Measurements from ENCODE around the gene HTRA3.

The HTRA3 gene

DNA sequence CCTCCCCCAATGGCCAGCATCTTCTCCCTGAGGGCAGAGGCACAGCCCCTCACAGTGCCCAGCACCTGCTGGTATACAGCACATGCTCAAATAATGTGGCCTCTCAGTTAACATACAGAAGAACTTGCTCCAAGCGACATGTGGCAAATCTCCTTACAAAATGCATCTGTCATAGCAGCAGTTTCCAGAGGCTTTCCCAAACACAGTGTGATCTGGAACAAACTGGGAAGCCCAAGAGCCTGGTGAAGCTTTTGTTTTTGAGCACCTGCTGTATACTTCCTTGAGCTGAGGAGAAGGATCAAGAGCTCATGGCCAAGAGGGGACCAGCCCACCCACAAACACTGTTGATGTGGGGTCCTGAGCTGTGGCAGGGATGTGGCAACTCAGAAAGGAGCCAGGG is 34.8 kb upstream of the HTRA3 start:
- no peak for DNase-seq (ENCODE audit: low read depth in 3 of 3)

DNA sequence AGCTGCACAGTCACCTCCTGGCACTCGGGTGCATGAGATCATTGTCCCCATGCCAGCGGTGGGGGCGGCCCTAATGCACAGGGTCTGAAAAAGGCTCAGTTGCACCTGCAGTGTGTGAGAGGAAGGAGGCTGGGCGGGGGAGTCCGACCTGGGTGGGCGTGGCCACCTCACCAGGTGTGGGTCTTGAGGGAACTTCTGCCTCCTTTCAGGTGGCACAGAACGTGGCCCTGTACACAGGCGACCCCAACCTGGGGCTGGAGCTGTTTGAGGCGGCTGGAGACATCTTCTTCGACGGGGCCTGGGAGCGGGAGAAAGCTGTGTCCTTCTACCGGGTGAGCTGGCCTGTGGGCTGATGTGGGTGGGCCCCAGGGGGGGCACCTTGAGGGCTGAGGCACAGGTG is 34.3 kb upstream of the HTRA3 start:
- no peak for DNase-seq (ENCODE audit: low read depth in 3 of 3)

- no peak for DNase-seq (ENCODE audit: low read depth in 3 of 3)
Observed at GRCh38 chr4:8235686-8236085, 33.9 kb upstream of the HTRA3 start.

DNA sequence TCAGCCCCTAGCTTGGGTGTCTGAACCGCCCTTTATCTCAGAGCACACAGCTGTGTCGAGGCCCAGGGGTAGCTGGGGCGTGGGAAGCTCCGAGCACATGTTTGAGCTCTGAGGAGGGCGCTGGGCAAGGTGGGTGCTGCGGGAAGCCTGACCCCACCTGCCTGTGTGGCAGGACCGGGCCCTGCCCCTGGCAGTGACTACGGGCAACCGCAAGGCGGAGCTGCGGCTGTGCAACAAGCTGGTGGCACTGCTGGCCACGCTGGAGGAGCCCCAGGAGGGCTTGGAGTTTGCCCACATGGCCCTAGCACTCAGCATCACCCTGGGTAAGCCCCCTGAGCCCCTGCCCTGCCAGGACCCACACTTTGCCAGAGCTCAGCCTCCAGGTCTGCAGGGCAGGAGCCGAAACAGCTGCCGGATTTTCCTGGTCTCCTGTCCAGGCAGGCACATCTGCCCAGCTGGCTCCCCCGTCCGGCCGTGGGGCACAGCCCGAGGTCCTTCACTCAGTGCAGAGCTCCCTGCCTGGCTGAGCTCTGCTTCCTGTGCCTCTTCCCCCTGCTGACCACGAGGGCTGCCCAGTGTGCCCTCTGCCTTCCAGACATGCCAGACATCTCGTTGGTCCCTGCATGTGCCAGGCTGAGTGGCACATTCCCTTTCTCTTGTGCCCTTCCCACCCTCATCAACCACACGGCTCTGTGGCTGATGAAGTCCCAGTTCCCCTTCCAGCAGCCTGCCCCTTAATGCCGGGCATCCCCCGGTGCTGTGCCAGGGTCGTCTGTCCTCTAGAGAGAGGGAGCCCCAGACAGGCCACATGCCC is 33.2 kb upstream of the HTRA3 start:
- DNase-seq (ENCODE audit: low read depth in 3 of 3): no peak

GRCh38 chr4:8236920-8237195 is 32.7 kb upstream of the HTRA3 start:
- no peak for DNase-seq (ENCODE audit: low read depth in 3 of 3)

DNA sequence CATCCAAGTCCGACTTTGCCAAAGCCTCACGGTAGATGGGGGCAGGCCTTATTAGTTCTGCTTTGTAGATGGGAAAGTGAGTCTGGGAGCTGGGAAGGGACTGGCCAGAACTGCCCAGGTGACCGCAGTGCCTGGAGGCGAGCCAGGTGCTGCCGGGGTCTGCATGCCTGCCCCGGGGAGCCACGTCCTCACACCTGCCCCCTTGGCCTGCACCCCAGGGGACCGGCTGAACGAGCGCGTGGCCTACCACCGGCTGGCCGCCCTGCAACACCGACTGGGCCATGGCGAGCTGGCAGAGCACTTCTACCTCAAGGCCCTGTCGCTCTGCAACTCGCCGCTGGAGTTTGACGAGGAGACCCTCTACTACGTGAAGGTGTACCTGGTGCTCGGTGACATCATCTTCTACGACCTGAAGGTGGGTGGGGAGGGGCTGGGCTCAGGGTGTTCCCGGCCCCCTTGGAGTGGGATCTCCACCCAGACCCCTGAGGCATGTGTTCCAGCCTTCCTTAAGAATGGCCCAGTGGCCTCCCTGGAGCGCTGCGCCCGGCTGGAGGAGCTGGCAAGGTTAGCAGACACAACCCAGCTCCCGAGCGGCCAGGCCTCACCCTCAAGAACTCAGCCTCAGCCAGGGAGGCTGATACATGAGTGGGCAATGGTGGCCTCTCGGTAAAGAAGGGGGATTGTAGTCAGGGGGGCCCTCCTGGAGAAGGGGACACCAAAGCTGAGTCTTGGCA is 32.1 kb upstream of the HTRA3 start:
- DNase-seq (ENCODE audit: low read depth in 3 of 3): no peak

- DNase-seq (ENCODE audit: low read depth in 3 of 3): no peak
Observed at GRCh38 chr4:8238036-8238511, 31.5 kb upstream of the HTRA3 start.

DNA sequence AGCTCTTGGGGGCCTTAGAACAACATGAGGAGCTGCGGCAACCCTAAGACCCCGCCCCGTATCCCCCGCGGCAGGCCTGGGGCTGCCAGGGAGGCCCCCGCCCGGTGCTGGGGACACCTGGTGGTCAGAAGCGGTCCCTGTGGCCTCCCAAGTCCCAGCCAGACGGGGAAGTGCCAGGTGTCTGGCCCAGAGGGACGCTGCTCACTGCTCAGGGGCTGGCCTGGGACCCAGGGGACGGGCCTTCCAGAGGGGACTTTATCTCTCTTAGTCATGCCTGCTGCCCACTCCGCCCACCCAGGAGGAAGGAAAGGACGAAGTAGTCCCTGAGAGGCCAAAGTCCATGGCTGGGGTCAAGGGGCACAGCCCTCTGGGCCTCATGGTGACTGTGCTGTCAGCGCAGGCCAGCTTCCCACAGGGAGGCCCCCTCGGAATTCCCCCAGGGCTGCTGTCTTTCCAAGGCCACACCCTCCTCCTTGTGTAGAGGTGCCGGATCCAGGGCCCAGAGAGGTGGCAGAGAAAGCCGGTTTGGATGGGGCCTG is 31.0 kb upstream of the HTRA3 start:
- DNase-seq (ENCODE audit: low read depth in 3 of 3): no peak

- DNase-seq (ENCODE audit: low read depth in 3 of 3): no peak
Observed at GRCh38 chr4:8239226-8239625, 30.3 kb upstream of the HTRA3 start.

GRCh38 chr4:8239661-8240060 is 29.9 kb upstream of the HTRA3 start:
- DNase-seq (ENCODE audit: low read depth in 3 of 3): no peak

- DNase-seq (ENCODE audit: low read depth in 3 of 3): no peak
Observed at GRCh38 chr4:8240211-8241041, 29.1 kb upstream of the HTRA3 start.

- no peak for DNase-seq (ENCODE audit: low read depth in 3 of 3)
Observed at GRCh38 chr4:8241211-8241779, 28.3 kb upstream of the HTRA3 start.

DNA sequence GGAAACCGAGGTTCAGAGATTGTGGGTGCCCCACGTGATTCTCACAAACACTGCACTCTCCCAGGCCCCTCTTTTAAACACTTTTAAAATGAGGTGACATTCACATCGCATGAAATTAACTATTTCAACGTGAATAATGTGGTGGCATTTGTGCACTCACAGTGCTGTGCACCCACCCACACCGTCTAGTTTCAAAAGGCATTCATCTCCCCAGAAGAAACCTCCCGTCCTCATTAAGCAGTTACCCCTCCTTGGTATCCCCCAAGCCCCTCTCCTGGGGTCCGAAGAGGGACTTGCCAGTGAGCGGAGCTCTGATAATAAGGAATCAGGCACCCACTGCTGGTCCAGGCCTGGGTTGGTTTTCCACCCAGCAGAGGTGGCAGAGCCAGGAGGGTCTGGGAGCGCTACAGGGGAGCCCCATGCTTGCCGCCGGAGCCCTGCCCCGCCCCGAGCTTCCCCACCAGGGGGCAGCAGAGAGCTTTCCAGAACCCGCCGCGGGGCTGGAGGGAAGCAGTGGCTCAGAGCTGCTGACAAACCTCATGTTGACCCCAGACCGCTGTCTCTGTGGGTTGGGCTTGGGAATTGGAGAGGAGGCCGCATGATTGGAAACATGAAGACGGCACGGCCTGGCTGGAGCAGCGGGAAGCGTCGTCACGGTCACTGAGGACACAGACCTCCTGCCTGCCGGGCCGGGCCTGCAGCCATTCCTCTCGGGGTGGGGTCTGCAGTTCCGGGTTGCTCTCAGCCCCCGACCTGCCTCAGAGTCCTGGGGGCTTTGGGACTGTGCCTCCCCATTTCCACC is 27.5 kb upstream of the HTRA3 start:
- peak; percentile 65 to 77 (median 71) for DNase-seq (ENCODE audit: low read depth in 3 of 3)

GRCh38 chr4:8242782-8243560 is 26.6 kb upstream of the HTRA3 start:
- DNase-seq (ENCODE audit: low read depth in 3 of 3): no peak

DNA sequence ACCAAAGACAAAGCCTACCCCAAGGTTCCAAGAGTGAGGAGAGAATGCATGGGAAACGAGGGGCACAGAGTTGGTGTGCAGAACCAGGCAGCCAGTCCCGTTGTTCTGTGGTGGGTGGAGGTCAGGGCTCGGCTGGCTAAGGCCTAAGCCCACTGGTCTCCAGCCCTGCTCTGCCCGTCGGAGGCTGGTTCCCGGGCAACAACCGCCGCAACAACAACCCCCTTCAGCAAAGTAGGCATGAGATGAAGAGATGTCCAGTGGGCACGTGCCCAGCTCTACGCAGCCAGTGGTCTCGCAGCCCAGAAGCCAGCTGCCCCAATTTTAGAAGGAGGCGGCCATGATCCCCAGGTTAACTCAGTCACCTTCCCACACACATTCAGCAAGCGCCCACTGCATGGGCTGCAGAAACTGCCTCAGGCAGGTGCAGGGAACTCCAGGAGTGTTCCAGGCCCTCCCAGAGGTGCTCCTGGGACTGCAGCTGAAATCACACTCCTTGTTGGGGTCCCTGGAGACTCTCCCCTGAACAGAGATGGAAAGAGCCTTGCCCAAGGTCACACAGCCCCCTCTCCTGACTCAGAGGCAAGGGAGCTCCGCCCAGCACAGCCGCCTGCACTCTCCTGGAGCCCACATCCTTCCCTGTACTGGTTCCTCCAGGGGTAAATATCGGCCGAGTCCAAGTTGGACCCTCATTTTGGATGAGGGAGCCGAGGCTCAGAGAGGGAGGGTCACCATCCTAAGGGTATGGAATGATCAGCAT is 25.4 kb upstream of the HTRA3 start:
- no peak for DNase-seq (ENCODE audit: low read depth in 3 of 3)

GRCh38 chr4:8244931-8245460 is 24.6 kb upstream of the HTRA3 start:
- DNase-seq (ENCODE audit: low read depth in 3 of 3): no peak

DNA sequence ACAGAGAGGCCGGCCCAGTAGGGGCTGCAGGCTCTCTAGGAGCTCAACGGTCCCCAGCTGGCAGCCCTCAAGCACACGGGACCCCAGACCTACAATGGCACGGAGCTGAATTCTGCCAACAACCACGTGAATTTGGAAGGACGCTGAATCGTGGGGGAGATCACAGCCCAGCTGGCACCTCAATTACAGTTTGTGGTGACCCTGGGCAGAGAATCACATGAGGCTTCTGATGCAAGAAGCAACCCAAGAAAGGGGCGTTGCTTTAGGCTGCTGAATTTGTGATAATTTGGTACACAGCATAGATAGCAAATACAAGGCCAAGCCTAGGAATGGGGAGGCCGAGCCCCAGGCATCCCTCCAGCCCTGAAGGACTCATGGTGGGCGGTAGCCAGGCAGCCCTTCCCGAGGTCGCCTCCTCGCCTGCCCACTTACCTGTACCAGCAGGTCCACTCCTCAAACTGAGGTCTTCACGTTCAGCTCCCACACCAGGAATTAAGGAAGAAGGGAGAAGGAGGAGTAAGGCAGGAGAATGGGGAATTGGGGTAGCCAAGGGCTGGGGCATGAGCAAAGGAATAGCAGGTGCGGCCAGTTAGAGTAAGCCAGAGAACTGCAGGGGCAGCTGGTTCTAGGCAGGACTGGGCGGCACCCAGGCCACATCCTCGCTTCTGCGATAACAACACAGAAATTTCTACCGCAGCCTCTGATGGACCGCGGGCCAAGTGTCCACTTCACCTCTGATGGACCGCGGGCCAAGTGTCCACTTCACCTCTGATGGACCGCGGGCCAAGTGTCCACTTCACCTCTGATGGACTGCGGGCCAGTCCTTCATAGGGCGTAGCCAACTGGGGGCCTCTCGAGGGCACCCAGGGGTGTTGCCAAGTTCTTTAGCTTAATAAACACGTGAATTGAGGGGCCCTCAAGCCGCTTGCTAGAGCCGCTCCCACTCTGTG is 23.4 kb upstream of the HTRA3 start:
- DNase-seq (ENCODE audit: low read depth in 3 of 3): no peak

Data from stimulated activated CD4-positive, alpha-beta T cell treated with anti-CD3 and anti-CD28 coated beads, TNF-alpha, amount 100 ng/mL, for 48 hours (primary cell).